Activated T-helper 1 cell treated with Interleukin-2 at 50 U/mL for 16 hours (primary cell): ENCODE results near the gene RPS29.
"Not testable (repeated sequence)": the region's sequence is repeated elsewhere in the genome, so short reads cannot be mapped to it uniquely, and the experiment has no call there.

Experiments used
- DNase-seq: peaks from one replicate; pipeline ENCODE4 v3.0.0-alpha.2; 2020; ENCODE audit warnings: low read depth

The RPS29 gene

GRCh38 chr14:49585803-49586672 is at the start of gene RPS29:
RPS29 (minus strand) TSS chr14:49586380; CDS start chr14:49586346, 34 bp downstream.
- DNase-seq = peak; percentile 95

- peak; percentile 49 for DNase-seq
Measured at GRCh38 chr14:49634547-49635334, 48.6 kb upstream of the RPS29 start, which contains the start of gene DNAAF2. DNAAF2 (minus strand) TSS chr14:49635244; CDS start chr14:49635149, 95 bp downstream.

GRCh38 chr14:49633640-49634546 is 47.7 kb upstream of the RPS29 start:
- DNase-seq = peak; percentile 89

DNA sequence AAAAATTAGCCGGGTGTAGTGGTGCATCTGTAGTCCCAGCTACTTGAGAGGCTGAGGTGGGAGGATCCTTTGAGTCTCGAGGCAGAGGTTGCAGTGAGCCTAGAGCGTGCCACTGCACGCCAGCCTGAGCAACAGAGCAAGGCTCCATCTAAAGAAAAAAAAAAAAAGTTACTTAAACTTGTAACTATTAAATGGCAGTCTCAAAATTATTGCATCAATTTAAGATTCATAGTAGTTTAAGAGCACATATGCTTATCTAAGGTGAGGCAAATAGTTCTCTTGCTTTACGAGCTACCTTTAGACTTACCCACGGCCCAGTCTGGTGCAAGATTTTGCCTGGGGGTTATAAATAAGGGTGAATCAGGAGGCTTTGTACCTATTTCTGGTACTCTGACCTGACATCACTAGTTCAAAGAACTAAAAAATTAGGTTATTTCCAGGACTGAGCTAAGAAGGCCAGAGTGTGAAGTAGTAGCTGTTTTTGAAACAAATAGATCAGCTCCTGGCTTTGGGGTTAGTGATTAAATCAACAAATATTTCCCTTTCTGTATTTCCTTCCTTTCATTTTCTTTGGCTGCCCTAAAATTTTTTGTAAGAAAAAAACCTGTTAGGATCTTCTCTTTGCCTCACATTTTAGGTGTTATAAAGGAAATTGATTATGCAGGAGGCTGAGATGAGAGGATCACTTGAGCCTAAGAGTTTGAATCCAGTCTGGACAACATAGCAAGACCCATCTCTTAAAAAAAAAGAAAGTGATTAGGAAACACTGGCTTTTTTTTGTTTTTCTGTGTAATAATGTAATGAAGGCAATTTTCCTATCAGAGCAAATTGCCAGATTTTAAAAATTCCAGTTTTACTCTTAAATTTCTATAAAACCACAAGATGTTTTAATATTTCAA is 38.0 kb upstream of the RPS29 start:
- DNase-seq = no peak

- no peak for DNase-seq
Measured at GRCh38 chr14:49623387-49623786, 37.2 kb upstream of the RPS29 start.

DNA sequence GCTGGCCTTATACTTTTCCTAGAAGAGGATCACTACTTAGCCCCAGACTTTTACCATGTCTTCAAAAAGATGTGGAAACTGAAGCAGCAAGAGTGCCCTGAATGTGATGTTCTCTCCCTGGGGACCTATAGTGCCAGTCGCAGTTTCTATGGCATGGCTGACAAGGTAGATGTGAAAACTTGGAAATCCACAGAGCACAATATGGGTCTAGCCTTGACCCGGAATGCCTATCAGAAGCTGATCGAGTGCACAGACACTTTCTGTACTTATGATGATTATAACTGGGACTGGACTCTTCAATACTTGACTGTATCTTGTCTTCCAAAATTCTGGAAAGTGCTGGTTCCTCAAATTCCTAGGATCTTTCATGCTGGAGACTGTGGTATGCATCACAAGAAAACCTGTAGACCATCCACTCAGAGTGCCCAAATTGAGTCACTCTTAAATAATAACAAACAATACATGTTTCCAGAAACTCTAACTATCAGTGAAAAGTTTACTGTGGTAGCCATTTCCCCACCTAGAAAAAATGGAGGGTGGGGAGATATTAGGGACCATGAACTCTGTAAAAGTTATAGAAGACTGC is 35.9 kb upstream of the RPS29 start:
- no peak for DNase-seq

DNA sequence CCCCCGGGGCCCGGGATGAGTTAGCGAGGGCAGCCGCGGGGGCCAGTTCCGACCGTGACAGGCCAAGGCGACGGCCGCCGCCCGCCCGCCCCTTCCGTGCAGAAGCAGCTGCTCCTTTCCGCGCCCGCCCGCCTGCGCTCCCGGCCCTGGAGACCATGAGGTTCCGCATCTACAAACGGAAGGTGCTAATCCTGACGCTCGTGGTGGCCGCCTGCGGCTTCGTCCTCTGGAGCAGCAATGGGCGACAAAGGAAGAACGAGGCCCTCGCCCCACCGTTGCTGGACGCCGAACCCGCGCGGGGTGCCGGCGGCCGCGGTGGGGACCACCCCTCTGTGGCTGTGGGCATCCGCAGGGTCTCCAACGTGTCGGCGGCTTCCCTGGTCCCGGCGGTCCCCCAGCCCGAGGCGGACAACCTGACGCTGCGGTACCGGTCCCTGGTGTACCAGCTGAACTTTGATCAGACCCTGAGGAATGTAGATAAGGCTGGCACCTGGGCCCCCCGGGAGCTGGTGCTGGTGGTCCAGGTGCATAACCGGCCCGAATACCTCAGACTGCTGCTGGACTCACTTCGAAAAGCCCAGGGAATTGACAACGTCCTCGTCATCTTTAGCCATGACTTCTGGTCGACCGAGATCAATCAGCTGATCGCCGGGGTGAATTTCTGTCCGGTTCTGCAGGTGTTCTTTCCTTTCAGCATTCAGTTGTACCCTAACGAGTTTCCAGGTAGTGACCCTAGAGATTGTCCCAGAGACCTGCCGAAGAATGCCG is 35.1 kb upstream of the RPS29 start:
- peak; percentile 38 for DNase-seq

- peak; percentile 89 for DNase-seq
Measured at GRCh38 chr14:49620182-49621113, 34.3 kb upstream of the RPS29 start, which contains the start of the genes MGAT2 and RPL36AL. MGAT2 (plus strand) TSS chr14:49620799; CDS start chr14:49621269, 470 bp downstream. RPL36AL (minus strand) TSS chr14:49620626; CDS start chr14:49619104, 1,522 bp downstream.

- no peak for DNase-seq
Measured at GRCh38 chr14:49619730-49620129, 33.5 kb upstream of the RPS29 start.

DNA sequence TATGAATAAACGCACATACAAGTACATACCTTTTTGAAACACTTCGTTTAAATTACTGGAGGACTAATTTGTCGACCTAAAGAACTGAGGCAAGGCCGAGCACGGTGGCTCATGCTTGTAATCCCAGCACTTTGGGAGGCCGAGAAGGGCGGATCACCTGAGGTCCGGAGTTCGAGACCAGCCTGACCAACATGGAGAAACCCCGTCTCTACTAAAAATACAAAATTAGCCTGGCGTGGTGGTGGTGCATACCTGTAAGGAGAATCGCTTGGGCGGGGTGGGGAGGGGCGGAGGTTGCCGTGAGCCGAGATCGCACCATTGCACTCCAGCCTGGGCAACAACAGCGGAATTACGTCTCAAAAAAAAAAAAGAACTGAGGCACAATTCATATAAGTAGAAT is 33.1 kb upstream of the RPS29 start:
- DNase-seq = not testable (repeated sequence)

DNA sequence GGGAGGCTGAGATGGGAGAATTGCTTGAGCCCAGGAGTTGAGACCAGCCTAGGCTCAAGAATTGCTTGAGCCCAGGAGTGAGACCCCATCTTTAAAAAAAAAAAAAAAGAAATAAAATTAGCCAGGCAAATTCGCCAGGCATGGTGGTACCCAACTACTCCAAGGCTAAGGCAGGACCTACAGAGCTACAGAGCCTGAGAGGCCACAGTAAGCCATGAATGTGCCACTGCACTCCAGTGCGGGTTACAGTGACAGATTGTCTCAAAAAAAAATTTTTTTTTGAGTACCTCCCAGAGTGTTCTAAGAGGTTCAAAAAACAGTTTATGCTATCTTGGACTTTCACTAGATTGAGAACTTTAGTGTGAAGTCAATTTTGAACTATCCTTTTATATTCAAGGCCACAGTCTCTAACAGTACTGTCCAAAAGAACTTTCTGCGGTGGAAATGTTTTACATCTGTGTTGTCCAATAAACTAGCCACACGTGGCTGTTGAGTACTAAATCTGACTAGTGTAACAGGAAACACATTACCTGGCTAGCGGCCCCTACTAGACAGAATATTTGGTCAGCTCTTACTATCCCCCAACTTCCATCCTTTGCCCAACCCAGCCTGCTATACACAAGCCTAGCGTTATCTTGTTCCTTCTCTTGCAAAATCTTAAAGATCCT is 31.8 kb upstream of the RPS29 start:
- DNase-seq = no peak

DNA sequence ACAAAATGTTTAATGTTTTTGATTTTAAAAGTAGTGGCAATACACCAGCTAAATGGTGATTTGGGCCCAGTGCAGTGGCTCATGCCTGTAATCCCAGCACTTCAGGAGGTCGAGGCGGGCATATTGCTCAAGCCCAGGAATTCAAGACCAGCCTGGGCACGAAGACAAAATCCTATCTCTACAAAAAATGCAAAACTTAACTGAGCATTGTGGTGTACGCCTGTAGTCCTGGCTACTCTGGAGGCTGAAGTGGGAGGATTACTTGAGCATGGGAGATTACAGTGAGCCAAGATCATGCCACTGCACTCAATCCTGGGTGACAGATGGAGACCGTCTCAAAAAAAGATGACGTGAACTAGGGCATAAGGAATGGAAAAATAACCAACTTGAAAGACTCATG is 29.6 kb upstream of the RPS29 start:
- no peak for DNase-seq

- DNase-seq = no peak
Measured at GRCh38 chr14:49614196-49614595, 28.0 kb upstream of the RPS29 start.

GRCh38 chr14:49612671-49613070 is 26.5 kb upstream of the RPS29 start:
- DNase-seq = no peak

GRCh38 chr14:49612251-49612650 is 26.1 kb upstream of the RPS29 start:
- DNase-seq = no peak

GRCh38 chr14:49607583-49607982 is 21.4 kb upstream of the RPS29 start:
- DNase-seq = no peak

DNA sequence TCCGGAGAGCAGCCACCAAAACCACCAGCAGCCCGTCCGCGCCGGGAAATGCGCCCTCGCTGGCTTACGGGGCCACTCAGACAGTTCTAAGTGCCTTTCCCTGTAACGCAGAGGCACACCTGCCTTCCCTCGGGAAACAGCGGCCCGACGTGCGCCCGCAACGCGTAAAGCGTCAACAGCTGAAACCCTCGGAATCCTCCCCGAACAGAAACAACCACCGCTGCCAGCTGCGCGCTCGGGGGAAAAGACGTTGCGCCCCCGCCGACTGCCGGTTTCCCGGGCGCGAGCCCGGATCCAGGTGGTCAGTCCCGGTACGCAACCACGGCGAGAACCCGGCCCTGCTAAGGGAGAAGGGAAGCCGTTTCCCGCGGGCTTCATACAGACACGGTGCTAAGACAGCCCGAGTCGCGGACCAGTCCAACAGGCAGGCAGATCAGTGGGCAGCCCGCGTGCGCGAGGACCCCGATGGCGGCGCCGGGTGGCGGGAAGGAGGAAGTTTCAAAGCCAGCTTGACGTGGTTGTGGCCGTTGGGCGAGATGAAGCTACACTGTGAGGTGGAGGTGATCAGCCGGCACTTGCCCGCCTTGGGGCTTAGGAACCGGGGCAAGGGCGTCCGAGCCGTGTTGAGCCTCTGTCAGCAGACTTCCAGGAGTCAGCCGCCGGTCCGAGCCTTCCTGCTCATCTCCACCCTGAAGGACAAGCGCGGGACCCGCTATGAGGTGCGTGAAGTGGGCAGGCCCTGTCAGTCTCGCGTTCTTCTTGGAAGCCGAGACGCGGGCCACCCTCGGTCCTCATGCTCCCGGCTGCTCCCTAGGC is 12.5 kb upstream of the RPS29 start, which contains the start of gene LRR1:
Gene LRR1, plus strand, starts transcription at position 456 of the 816 bp plus-strand sequence. Its CDS starts 81 bp downstream, at position 537.
- DNase-seq = peak; percentile 74
